Endothelial cell of umbilical vein (primary cell): Measurements from ENCODE around the gene SP9. TPM values are rescaled to one million over a fixed set of nuclear protein-coding genes. Genes with fewer than 3 reads are reported as not detected.

Experiments used
- BruUV-seq: library from RNA; stranded (reverse); fragments of 400-500 nt; replicated peaks from 2 replicates; lab custom pipeline; 2021; lab: Mats Ljungman, UMichigan
- CTCF ChIA-PET: fragments of 300-600, 350-600 bp; sonication (Branson Sonifier 250); formaldehyde crosslinking; loops from one replicate; lab custom pipeline; 2021; ENCODE audit warnings: antibody characterized with exemption, inconsistent platforms; lab: Charles Lee
- POLR2A ChIA-PET: fragments of 300-600, 350-600 bp; sonication (Branson Sonifier 250); formaldehyde crosslinking; loops from one replicate; lab custom pipeline; 2021; ENCODE audit warnings: antibody characterized with exemption, inconsistent platforms; lab: Charles Lee
- DNase-seq: peaks from one replicate; pipeline ENCODE4 v3.0.0-alpha.2; 2011; ENCODE audit warnings: low read depth, low spot score
- FAIRE-seq: peaks from 2 replicates; lab custom pipeline; 2011; peaks lifted over from hg19 to GRCh38; lab: Jason Lieb, UNC
- H2AFZ ChIP-seq: 2 replicates; pipeline ENCODE4 v1.6.0; 2012; ENCODE audit warnings: low read depth, low read length, control low read depth, inconsistent platforms
- H3K27ac ChIP-seq: 2 replicates; pipeline ENCODE4 v1.5.1; 2011; ENCODE audit warnings: low read depth, mild to moderate bottlenecking, control low read depth, low read length, moderate library complexity; ENCODE audit not compliant: insufficient read depth
- H3K27me3 ChIP-seq, 2 experiments: 2 replicates each; pipeline versions ENCODE4 v1.6.0 to v1.6.1; 2011; ENCODE audit warnings: low read length in 2 of 2, mixed read lengths in 1 of 2; ENCODE audit not compliant: control insufficient read depth in 2 of 2, insufficient read depth in 2 of 2
- H3K36me3 ChIP-seq, 2 experiments: 2 replicates in 1 of 2; 3 replicates in 1 of 2; pipeline ENCODE4 v1.5.1; 2011; ENCODE audit warnings: low read length in 2 of 2, mild to moderate bottlenecking in 1 of 2, moderate library complexity in 1 of 2; ENCODE audit not compliant: control insufficient read depth in 2 of 2, insufficient read depth in 2 of 2; ENCODE audit errors: extremely low read depth in 1 of 2
- H3K4me1 ChIP-seq: 3 replicates; pipeline ENCODE4 v1.5.1; 2011; ENCODE audit warnings: mild to moderate bottlenecking, low read length; ENCODE audit not compliant: control insufficient read depth, insufficient read depth; ENCODE audit errors: extremely low read depth
- H3K4me2 ChIP-seq: 2 replicates; pipeline ENCODE4 v1.6.1; 2011; ENCODE audit warnings: low read length, control low read depth, mixed read lengths; ENCODE audit not compliant: insufficient read depth
- H3K4me3 ChIP-seq, 3 experiments: fragments of 200-600 bp in 1 of 3; sonication (generic), shearing (Covaris generic) in 1 of 3; replicated peaks in 1 of 3; 2 replicates each; pipeline ENCODE4 v1.5.1; 2011 to 2016; ENCODE audit warnings: control low read depth in 3 of 3, low read length in 3 of 3, mild to moderate bottlenecking in 2 of 3, inconsistent platforms in 1 of 3, low read depth in 1 of 3, moderate library complexity in 1 of 3; ENCODE audit not compliant: insufficient read depth in 1 of 3
- H3K79me2 ChIP-seq: 2 replicates; pipeline ENCODE4 v1.6.0; 2012; ENCODE audit warnings: low read length, inconsistent platforms; ENCODE audit not compliant: control insufficient read depth, insufficient read depth
- H3K9ac ChIP-seq: replicated peaks from 2 replicates; pipeline ENCODE3; 2011; ENCODE audit warnings: low read length, control low read depth; ENCODE audit not compliant: insufficient read depth; ENCODE audit errors: extremely low read depth
- H3K9me1 ChIP-seq: replicated peaks from 3 replicates; pipeline ENCODE4 v1.6.0; 2011; ENCODE audit warnings: mild to moderate bottlenecking, low read length; ENCODE audit not compliant: control insufficient read depth, insufficient read depth; ENCODE audit errors: extremely low read depth
- H3K9me3 ChIP-seq: replicated peaks from 2 replicates; pipeline ENCODE4 v1.5.1; 2012; ENCODE audit warnings: low read length, inconsistent platforms; ENCODE audit not compliant: control insufficient read depth, insufficient read depth
- H4K20me1 ChIP-seq: replicated peaks from 2 replicates; pipeline ENCODE3; 2011; ENCODE audit warnings: mild to moderate bottlenecking, low read length; ENCODE audit not compliant: control insufficient read depth, insufficient read depth; ENCODE audit errors: extremely low read depth
- CTCF ChIP-seq, 2 donors: IDR thresholded peaks; 1 replicate in 1 of 2; 2 replicates in 1 of 2; pipeline ENCODE4 v1.5.1; 2011; ENCODE audit warnings: low read length in 2 of 2, mild to moderate bottlenecking in 2 of 2, moderate library complexity in 2 of 2, control low read depth in 1 of 2, inconsistent platforms in 1 of 2, low read depth in 1 of 2; ENCODE audit not compliant: insufficient read depth in 1 of 2; ENCODE audit errors: extremely low read depth in 1 of 2
- EZH2 ChIP-seq: IDR thresholded peaks from 2 replicates; pipeline ENCODE4 v1.6.1; 2012; ENCODE audit warnings: borderline replicate concordance, low read depth, mild to moderate bottlenecking, moderate library complexity, low read length, inconsistent platforms; ENCODE audit not compliant: severe bottlenecking
- FOS ChIP-seq: IDR thresholded peaks from 2 replicates; pipeline ENCODE4 v1.6.1; 2011; ENCODE audit warnings: mild to moderate bottlenecking, low read length, moderate library complexity, borderline replicate concordance; ENCODE audit not compliant: insufficient read depth
- GATA2 ChIP-seq: IDR thresholded peaks from 2 replicates; pipeline ENCODE4 v1.7.0; 2011; ENCODE audit warnings: low read depth, mild to moderate bottlenecking, moderate library complexity, mixed read lengths, low read length; ENCODE audit not compliant: insufficient read length, insufficient read depth
- JUN ChIP-seq: IDR thresholded peaks from 2 replicates; pipeline ENCODE4 v1.6.1; 2011; ENCODE audit warnings: borderline replicate concordance, low read depth; ENCODE audit not compliant: insufficient read length, insufficient read depth
- MAX ChIP-seq: IDR thresholded peaks from 2 replicates; pipeline ENCODE4 v1.6.1; 2011; ENCODE audit not compliant: insufficient read depth, insufficient read length
- MYC ChIP-seq: IDR thresholded peaks from one replicate; pipeline ENCODE4 v1.6.1; 2011; ENCODE audit warnings: mild to moderate bottlenecking, low read depth, low read length
- POLR2A ChIP-seq: IDR thresholded peaks from 2 replicates; pipeline ENCODE4 v1.6.1; 2012; ENCODE audit warnings: low read depth, mild to moderate bottlenecking, control low read depth, low read length
- POLR2AphosphoS5 ChIP-seq: IDR thresholded peaks from 2 replicates; pipeline ENCODE4 v1.6.1; 2012; ENCODE audit warnings: low read depth, mild to moderate bottlenecking, control low read depth, low read length, moderate library complexity; ENCODE audit not compliant: insufficient read depth
- dilution Hi-C: fragments of 300-500 bp; cut with MboI; formaldehyde crosslinking; loops from one replicate; pipeline ENCODE4 v1.15.0; 2019; ENCODE audit warnings: low sequenced_read_pairs; ENCODE audit not compliant: extremely low pct_ligation_motif_present
- intact Hi-C: fragments of 100-400 bp; cut with micrococcal nuclease; formaldehyde crosslinking; loops from one replicate; pipeline ENCODE4 v1.10.0; 2022
- polyA plus RNA-seq, 4 experiments: library from polyadenylated mRNA; depleted of rRNA in 3 of 4; stranded (reverse) in 3 of 4; unstranded in 1 of 4; fragments of >200 nt; gene quantifications; 2 replicates each; pipeline versions ENCODE4 v1.2.1 to v1.2.3, GENCODE V29; 2011 to 2012; ENCODE audit warnings: missing spikeins in 1 of 4
- total RNA-seq: library from RNA; stranded (reverse); gene quantifications from 2 replicates; pipeline ENCODE4 v1.2.3, GENCODE V29; 2021

SP9 gene
- total and polyA plus RNA-seq, 2 donors (not counting 3 experiments of a cell fraction or from before 2014, with no cell fraction given) = not detected

GRCh38 chr2:174364628-174365027, 29.9 kb downstream of the SP9 start:
- CTCF ChIA-PET = no interaction called here
- H2AFZ ChIP-seq = no peak overlapping the region
- BruUV-seq = no TSS peak
- POLR2A ChIA-PET = no interaction called here
- no peaks in the 10 kb centered on the region for H3K9me1 ChIP-seq
- dilution Hi-C loops (no loop called here), intact Hi-C loops (no loop called here)
- H3K27me3 ChIP-seq = no peaks in the 10 kb centered on the region
- no peaks in the 10 kb centered on the region for H3K4me1 ChIP-seq
- no peaks in the 10 kb centered on the region for H3K9me3 ChIP-seq
- H3K9ac ChIP-seq = no peak overlapping the region
- H3K4me3 ChIP-seq = no peak overlapping the region
- TF ChIP-seq MYC (no peak), CTCF (IDR thresholded peaks at IDR 0.05; ENCODE audit: extremely low read depth in 1 of 2, insufficient read depth in 1 of 2, low read depth in 1 of 2, low read length in 2 of 2) (no peak), EZH2 (no peak), FOS (no peak), POLR2A (no peak), POLR2AphosphoS5 (no peak), JUN (no peak), GATA2 (no peak), MAX (no peak)
- H4K20me1 ChIP-seq = no peaks in the 10 kb centered on the region
- no peak for FAIRE-seq
- H3K4me2 ChIP-seq = no peak overlapping the region
- peaks cover 0 to 7% of the 10 kb centered on the region in 2 experiments for H3K36me3 ChIP-seq
- no peaks in the 10 kb centered on the region for H3K79me2 ChIP-seq
- H3K27ac ChIP-seq = no peak overlapping the region
- no peak for DNase-seq
